K562 (cell line): ENCODE results near the gene VWA3A. TPM values are rescaled to one million over a fixed set of nuclear protein-coding genes. Genes with fewer than 3 reads are reported as not detected.
A peak's percentile ranks its signal among the peaks of the same experiment; 100 is the strongest.

ENCODE experiments used
- CBX2 ChIP-seq: fragments of 200-600 bp; sonication (generic); IDR thresholded peaks from one replicate; pipeline ENCODE4 v1.6.1; 2012; ENCODE audit warnings: mild to moderate bottlenecking, low read length, inconsistent platforms; ENCODE audit not compliant: insufficient read depth, poor library complexity, severe bottlenecking
- CXXC5 ChIP-seq: fragments of 250-450 bp; sonication (Bioruptor Pico); IDR thresholded peaks from 2 replicates; pipeline ENCODE4 v1.8.0; 2022; ENCODE audit warnings: inconsistent platforms, mild to moderate bottlenecking, moderate library complexity
- EWSR1 ChIP-seq: fragments of 450-650 bp; IDR thresholded peaks from 2 replicates; pipeline ENCODE4 v1.6.1; 2018; ENCODE audit warnings: borderline replicate concordance, mild to moderate bottlenecking, low read depth, moderate library complexity; ENCODE audit not compliant: partially characterized antibody
- GATAD2A ChIP-seq: fragments of 450-650 bp; IDR thresholded peaks from 2 replicates; pipeline ENCODE4 v1.6.1; 2017
- HCFC1 ChIP-seq: IDR thresholded peaks from 2 replicates; pipeline ENCODE4 v1.6.1; 2012; ENCODE audit warnings: low read depth, low read length, improper control_type of control experiment
- LARP7 ChIP-seq: fragments of 450-650 bp; IDR thresholded peaks from 2 replicates; pipeline ENCODE4 v1.6.1; 2016
- MGA ChIP-seq: fragments of 450-650 bp; IDR thresholded peaks from 2 replicates; pipeline ENCODE4 v1.6.1; 2016; ENCODE audit warnings: mild to moderate bottlenecking, moderate library complexity
- NBN ChIP-seq: fragments of 450-650 bp; IDR thresholded peaks from 2 replicates; pipeline ENCODE4 v1.6.1; 2016; ENCODE audit warnings: low read depth, mild to moderate bottlenecking
- RCOR1 ChIP-seq, 2 experiments: IDR thresholded peaks; 2 replicates each; pipeline ENCODE4 v1.6.1; 2012; ENCODE audit warnings: low read depth in 2 of 2, low read length in 2 of 2, borderline replicate concordance in 1 of 2, improper control_type of control experiment in 1 of 2
- SNAPC5 ChIP-seq: fragments of 250-450 bp; sonication (Bioruptor Pico); IDR thresholded peaks from 2 replicates; pipeline ENCODE4 v1.8.0; 2021; ENCODE audit warnings: moderate library complexity, mild to moderate bottlenecking, inconsistent platforms
- TAF1 ChIP-seq: IDR thresholded peaks from 2 replicates; pipeline ENCODE4 v1.6.1; 2011; ENCODE audit warnings: mild to moderate bottlenecking, low read length, moderate library complexity; ENCODE audit not compliant: insufficient read depth, control insufficient read depth, severe bottlenecking; ENCODE audit errors: extremely low read depth
- TBP ChIP-seq: optimal IDR thresholded peaks from 2 replicates; pipeline ENCODE3; 2011; ENCODE audit warnings: low read depth, low read length, improper control_type of control experiment
- TEAD2 ChIP-seq: fragments of 450-650 bp; IDR thresholded peaks from 2 replicates; pipeline ENCODE4 v1.6.1; 2016; ENCODE audit warnings: missing genetic modification characterization, control low read depth, missing compliant biosample characterization
- TFAP4 ChIP-seq: sonication (generic); formaldehyde crosslinking; IDR thresholded peaks from 2 replicates; pipeline ENCODE4 v1.8.0; 2022; ENCODE audit warnings: missing genetic modification reagents, mild to moderate bottlenecking, moderate library complexity, borderline replicate concordance
- THRAP3 ChIP-seq: fragments of 450-650 bp; IDR thresholded peaks from 2 replicates; pipeline ENCODE4 v1.6.1; 2016; ENCODE audit warnings: mild to moderate bottlenecking, inconsistent platforms, borderline replicate concordance
- ZNF444 ChIP-seq: fragments of 250-450 bp; sonication (Bioruptor Pico); IDR thresholded peaks from 2 replicates; pipeline ENCODE4 v1.4.0; 2020; ENCODE audit warnings: mild to moderate bottlenecking, moderate library complexity
- polyA plus RNA-seq, 8 experiments: library from polyadenylated mRNA; depleted of rRNA in 4 of 8; stranded (reverse) in 5 of 8; unstranded in 3 of 8; fragments of >200 nt; fragmentation: Nextera tagmentation in 2 of 8; fragmentation: Illumina TruSeq in 1 of 8; extraction: Ambion mirVana in 2 of 8; extraction: Trizol in 1 of 8; gene quantifications; 2 replicates each; pipeline versions ENCODE4 v1.2.1 to v1.2.3, GENCODE V29; 2011 to 2014; ENCODE audit warnings: inconsistent platforms in 1 of 8, missing spikeins in 1 of 8
- total RNA-seq, 7 experiments: library from RNA; depleted of rRNA in 6 of 7; stranded (reverse); fragments of >200 nt in 6 of 7; fragmentation: Illumina TruSeq in 2 of 7; extraction: Trizol in 2 of 7; gene quantifications; 2 replicates each; pipeline versions ENCODE4 v1.2.1 to v1.2.3, GENCODE V29; 2011 to 2021; ENCODE audit warnings: low replicate concordance in 1 of 7

VWA3A gene
- total and polyA plus RNA-seq, 9 of the 15 experiments (the other 6 are each of a cell fraction or from before 2014, with no cell fraction given) = not detected

- TF ChIP-seq MGA = peak; percentile 94
- peak; percentile 75 for TF ChIP-seq HCFC1
- TF ChIP-seq EWSR1 = no peak
- TF ChIP-seq NBN = 0 out of 2 replicates have a peak, but pooled peaks have one; percentile 61
- TF ChIP-seq TAF1 = peak; percentile 88
- TF ChIP-seq LARP7 = no peak
- no peak for TF ChIP-seq SNAPC5 (CRISPR knock-in tag)
- TF ChIP-seq THRAP3 = no peak
- no peak for TF ChIP-seq TEAD2 (tag)
- TF ChIP-seq RCOR1 (IDR thresholded peaks at IDR 0.05; ENCODE audit: borderline replicate concordance in 1 of 2, low read depth in 2 of 2, low read length in 2 of 2) = peak; percentile 70 to 93
- TF ChIP-seq TBP = peak; percentile 75
- TF ChIP-seq TFAP4 (CRISPR knock-in tag) = peak; percentile 90
- no peak for TF ChIP-seq CBX2
- peak; percentile 93 for TF ChIP-seq CXXC5
- no peak for TF ChIP-seq GATAD2A
- no peak for TF ChIP-seq ZNF444 (CRISPR knock-in tag)
Observed at GRCh38 chr16:22206013-22206841, 113.9 kb downstream of the VWA3A start, which contains the start of gene EEF2K (continued).
